Measurements from ENCODE around the gene TBC1D16.

GRCh38 chr17:79883202-79883601 lies 152.5 kb downstream of the TBC1D16 start:
- TF ChIP-seq EZH2phosphoT487 (IDR thresholded peaks at IDR 0.05; ENCODE audit: insufficient read depth, low read depth) (no peak), EZH2 (IDR thresholded peaks at IDR 0.05; ENCODE audit: insufficient read depth, poor library complexity, severe bottlenecking) (no peak)

Measured in GM23248 (cell line).